GM19452 (cell line): Measurements from ENCODE around the gene PLCG1.
"Not testable (repeated sequence)": the region's sequence is repeated elsewhere in the genome, so short reads cannot be mapped to it uniquely, and the experiment has no call there.

ENCODE experiments used
- ATAC-seq: cut with Tn5 transposase; IDR thresholded peaks from one replicate; pipeline ENCODE4 v1.9.1; 2021; ENCODE audit not compliant: unreplicated experiment

The PLCG1 gene

GRCh38 chr20:41124451-41125094 is 12.8 kb upstream of the PLCG1 start:
- ATAC-seq, result no peak

- no peak for ATAC-seq
Observed at GRCh38 chr20:41125530-41126457, 11.5 kb upstream of the PLCG1 start.

- no peak for ATAC-seq
Observed at GRCh38 chr20:41126719-41127118, 10.6 kb upstream of the PLCG1 start.

GRCh38 chr20:41128317-41128716 is 9.0 kb upstream of the PLCG1 start:
- not testable (repeated sequence) for ATAC-seq

- ATAC-seq, result no peak
Observed at GRCh38 chr20:41131594-41132387, 5.6 kb upstream of the PLCG1 start.

GRCh38 chr20:41132388-41132775 is 5.0 kb upstream of the PLCG1 start:
- ATAC-seq, result not testable (repeated sequence)

GRCh38 chr20:41133709-41134361 is 3.5 kb upstream of the PLCG1 start:
- ATAC-seq, result peak; percentile 39

GRCh38 chr20:41134362-41135186 is 2.8 kb upstream of the PLCG1 start:
- no peak for ATAC-seq

GRCh38 chr20:41135187-41135887 is 2.0 kb upstream of the PLCG1 start:
- no peak for ATAC-seq

- ATAC-seq, result no peak
Observed at GRCh38 chr20:41135888-41136679, 1.3 kb upstream of the PLCG1 start.

- peak; percentile 19 for ATAC-seq
Observed at GRCh38 chr20:41137614-41138474, 501 bp downstream of the PLCG1 start.

- no peak for ATAC-seq
Observed at GRCh38 chr20:41138475-41139226, 1.3 kb downstream of the PLCG1 start.

GRCh38 chr20:41139227-41140093 is 2.1 kb downstream of the PLCG1 start:
- no peak for ATAC-seq

- ATAC-seq, result no peak
Observed at GRCh38 chr20:41140226-41141133, 3.1 kb downstream of the PLCG1 start.
